Left cardiac atrium (tissue), 4 donors: ENCODE data around the gene RECQL5. TPM values are rescaled to one million over a fixed set of nuclear protein-coding genes. Genes with fewer than 3 reads are reported as not detected.

ENCODE experiments used
- ATAC-seq, 2 donors: fragments of 200-7000 bp; cut with Tn5 transposase; one replicate each; pipeline ENCODE4 v1.9.1; 2020; ENCODE audit warnings: mild to moderate bottlenecking in 2 of 2, moderate library complexity in 2 of 2
- DNase-seq: peaks from one replicate; pipeline ENCODE4 v3.0.0-alpha.2; 2020
- intact Hi-C, 2 donors: fragments of 100-400 bp; cut with DNase I; formaldehyde crosslinking; loops; one replicate each; pipeline versions ENCODE4 v1.14.1 to v1.15.1; 2022 to 2023
- total RNA-seq, 2 donors: library from RNA; stranded (reverse); fragmentation: NEBNext Ultra II Directional; extraction: Animal tissue kit (Norgen Biotek cat#: 25700); gene quantifications; one replicate each; pipeline ENCODE4 v1.2.1, GENCODE V29; 2021
- donor health status: DM: no; HTN: yes; CAD: no.
- donor health status: DM: no; HTN: yes; CAD: no; lungs with severe emphysema.
- donor health status: DM: yes; HTN: yes; CAD: no.
- donor health status: Dilated cardiomyopathy.

Gene RECQL5
- total RNA-seq, 2 donors from 2014 or later = 11.3 to 15.5 TPM

DNA sequence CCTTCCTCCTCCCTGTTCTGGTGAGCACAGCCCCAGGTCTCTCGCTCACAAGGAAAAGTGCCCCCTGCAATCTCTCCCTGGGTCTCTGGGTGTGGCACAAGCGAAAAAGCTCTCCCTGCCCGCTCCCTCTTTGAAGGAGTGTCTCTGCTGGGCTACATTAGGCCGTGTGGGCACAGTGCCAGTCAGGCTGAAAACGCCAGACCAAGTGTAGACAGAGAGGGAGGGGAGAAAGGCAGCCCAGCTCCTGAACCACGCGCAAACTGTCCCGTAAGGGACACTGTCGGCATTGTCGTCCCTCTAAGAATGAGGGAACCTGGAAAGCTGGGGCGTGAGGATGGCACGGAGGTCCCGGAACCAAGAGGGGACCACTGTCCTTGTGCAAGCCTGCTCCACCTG, 29.8 kb downstream of the RECQL5 start:
- peak; percentile 67 for DNase-seq
- intact Hi-C loops = no loop called here
- no peak for ATAC-seq

GRCh38 chr17:75636381-75637142, 30.4 kb downstream of the RECQL5 start:
- no peak for ATAC-seq

GRCh38 chr17:75635610-75636202, 31.2 kb downstream of the RECQL5 start:
- ATAC-seq (peak; percentile 24 to 40), DNase-seq (peak; percentile 70)
- intact Hi-C loops = no loop called here

More at GRCh38 chr17:75636381-75637142, 30.4 kb downstream of the RECQL5 start:
- DNase-seq = peak; percentile 51
- intact Hi-C loops = no loop called here

- ATAC-seq (no peak), DNase-seq (peak; percentile 34)
- intact Hi-C loops = loop anchor here in 1 of 2 donors (5.0 kb wide), 1 partner anchor 117 kb away; no protein-coding TSS in a partner anchor
Measured at GRCh38 chr17:75634754-75635609, 32.0 kb downstream of the RECQL5 start.

DNA sequence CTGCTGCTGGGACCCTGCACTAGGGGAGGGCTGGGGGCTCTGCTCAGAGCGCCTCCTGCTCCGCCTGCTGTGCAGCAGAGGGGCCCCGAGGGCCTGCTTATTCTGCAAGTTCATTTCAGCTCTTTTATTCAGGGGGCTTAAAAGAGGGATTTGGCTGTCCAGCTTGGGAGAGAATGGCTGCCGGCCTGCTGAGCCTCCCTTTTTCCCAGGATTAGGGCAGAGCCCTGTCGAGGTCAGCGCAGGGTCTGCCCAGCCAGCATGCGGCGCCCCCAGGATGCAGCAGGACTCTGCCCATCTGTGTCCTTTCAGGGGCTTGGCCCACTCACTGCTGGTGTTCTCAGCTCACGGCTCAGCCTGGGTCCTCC, 32.6 kb downstream of the RECQL5 start:
- ATAC-seq (no peak), DNase-seq (peak; percentile 20)
- intact Hi-C loops = loop anchor here in 1 of 2 donors (5.0 kb wide), 1 partner anchor 118 kb away; no protein-coding TSS in a partner anchor

DNA sequence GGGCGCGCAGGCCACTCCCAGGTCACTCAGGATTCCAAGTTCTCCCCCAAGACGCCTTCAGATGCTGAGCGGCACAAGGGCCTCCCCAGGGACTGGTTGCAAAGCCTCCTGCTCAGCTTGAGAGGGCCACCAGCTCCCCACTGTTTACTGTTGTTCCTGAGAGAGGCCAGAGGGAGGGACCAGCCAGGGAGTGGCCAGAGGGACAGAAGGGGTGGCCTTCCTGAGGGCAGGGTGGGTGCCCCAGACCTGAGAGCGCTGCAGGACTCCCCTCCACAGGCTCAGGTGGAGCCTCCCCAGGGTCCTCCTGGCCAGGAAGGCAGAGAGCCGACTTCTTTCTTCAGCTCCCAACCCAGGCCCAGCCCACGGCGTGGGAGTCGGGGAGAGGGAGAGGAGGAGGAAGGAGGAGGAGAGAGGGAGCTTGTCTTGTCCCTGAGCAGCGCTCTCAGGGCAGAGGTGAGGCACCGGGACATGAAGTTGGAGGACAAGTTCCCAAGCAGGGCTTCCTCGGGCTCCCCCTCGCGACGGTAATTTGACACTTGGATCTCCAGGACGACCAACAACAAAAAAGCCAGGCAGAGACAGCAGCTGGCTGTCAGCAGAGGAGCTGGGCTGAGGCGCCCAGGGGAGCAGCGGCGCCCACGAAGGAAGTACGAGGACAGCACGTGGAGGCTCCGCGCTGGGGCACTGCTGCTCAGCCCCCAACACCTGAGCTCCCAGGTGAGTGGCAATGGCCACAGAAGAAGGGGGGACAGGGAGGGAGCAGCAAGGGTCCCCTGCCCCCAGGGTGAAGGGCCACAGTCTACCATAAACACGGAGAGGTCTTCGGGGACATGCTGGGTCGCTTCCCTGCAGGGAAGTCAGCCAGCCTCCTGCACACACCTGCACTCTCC, 33.2 kb downstream of the RECQL5 start:
- ATAC-seq (peak; percentile 65 to 76), DNase-seq (peak; percentile 91)
- intact Hi-C loops = loop anchor here (2.0 to 5.0 kb wide), 2 partner anchors 113 to 119 kb away; no protein-coding TSS in a partner anchor

GRCh38 chr17:75632863-75633485, 34.0 kb downstream of the RECQL5 start, which contains the start of gene SMIM5:
Gene SMIM5 (plus strand): TSS chr17:75633434. CDS start chr17:75640202, 6,768 bp downstream.
- peak; percentile 89 for DNase-seq
- intact Hi-C loops = loop anchor here (2.0 to 5.0 kb wide), 2 partner anchors 114 to 119 kb away; no protein-coding TSS in a partner anchor
- peak; percentile 81 to 82 for ATAC-seq

DNA sequence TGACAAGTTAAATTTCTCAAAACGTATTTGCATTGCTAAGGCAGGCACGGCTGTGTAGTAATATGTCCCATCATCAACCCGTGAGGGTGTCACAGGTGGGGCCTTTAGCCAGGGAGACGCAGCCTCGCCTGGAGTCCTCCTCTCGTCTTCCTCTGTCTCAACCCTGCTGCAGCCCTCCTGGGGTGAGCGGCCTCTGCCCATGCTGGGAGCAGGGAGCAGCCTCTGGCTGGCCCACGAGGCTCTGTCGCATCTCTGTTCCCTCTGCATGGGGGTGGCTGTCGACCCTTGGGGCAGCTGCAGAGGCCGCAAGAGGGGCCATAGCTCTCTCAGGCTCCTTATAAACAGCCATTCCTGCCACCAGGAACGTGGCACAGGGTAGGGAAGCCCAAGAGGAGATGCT, 34.5 kb downstream of the RECQL5 start:
- no peak for DNase-seq
- intact Hi-C loops = loop anchor here (2.0 to 5.0 kb wide), 2 partner anchors 114 to 120 kb away; no protein-coding TSS in a partner anchor

GRCh38 chr17:75631353-75631752, 35.6 kb downstream of the RECQL5 start:
- intact Hi-C loops = loop anchor here in 1 of 2 donors (5.0 kb wide), 1 partner anchor 121 kb away; no protein-coding TSS in a partner anchor
- DNase-seq = no peak

More for the DNA sequence above, 34.5 kb downstream of the RECQL5 start:
- ATAC-seq = no peak

GRCh38 chr17:75630071-75630917, 36.7 kb downstream of the RECQL5 start:
- ATAC-seq (no peak), DNase-seq (no peak)
- intact Hi-C loops = loop anchor here in 1 of 2 donors (5.0 kb wide), 1 partner anchor 122 kb away; no protein-coding TSS in a partner anchor

More at GRCh38 chr17:75631353-75631752, 35.6 kb downstream of the RECQL5 start:
- no peak for ATAC-seq

GRCh38 chr17:75629157-75629556, 37.8 kb downstream of the RECQL5 start:
- no peak for ATAC-seq

DNA sequence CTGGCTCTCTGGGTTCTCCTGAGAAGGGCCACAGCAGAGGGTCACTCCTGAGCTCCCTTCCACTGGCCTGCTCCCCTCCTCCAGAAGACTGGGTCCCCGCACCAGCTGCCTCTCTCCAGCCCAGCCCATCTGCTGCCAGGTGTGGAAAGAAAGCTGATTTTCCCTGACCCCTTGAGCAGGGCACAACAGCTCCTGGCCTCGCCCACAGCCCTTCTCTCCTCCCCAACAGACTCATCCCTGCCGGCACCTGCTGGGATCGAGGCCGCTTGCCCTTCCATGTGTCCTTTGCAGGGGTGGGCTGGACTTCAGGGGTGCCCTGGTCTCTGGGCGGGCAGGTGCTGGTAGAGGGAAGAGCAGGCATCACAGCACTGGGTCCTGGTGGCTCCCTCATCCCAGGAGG, 38.5 kb downstream of the RECQL5 start:
- no peak for ATAC-seq
- no peak for DNase-seq
- intact Hi-C loops = no loop called here

More at GRCh38 chr17:75629157-75629556, 37.8 kb downstream of the RECQL5 start:
- DNase-seq = no peak
- intact Hi-C loops = no loop called here

DNA sequence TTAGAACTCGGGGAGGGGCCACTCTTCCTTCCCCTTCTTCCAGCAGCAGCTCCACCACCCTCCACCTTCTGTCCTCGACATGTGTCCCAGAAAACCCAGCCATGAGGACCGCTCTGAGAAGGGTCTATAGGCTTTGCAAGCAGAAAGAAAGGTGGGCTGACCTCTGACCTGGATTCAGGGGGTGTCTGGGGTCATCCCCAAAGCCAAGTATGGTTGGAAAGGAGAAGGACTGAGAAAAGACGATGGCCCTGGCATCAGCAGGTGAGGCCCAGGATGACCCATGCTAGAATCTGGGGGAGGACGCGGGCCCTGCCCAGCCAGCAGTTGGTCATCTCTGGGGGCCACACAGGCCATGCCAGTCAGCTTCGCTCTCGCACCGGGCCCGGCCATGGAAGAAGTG, 39.9 kb downstream of the RECQL5 start:
- ATAC-seq = no peak
- no peak for DNase-seq
- intact Hi-C loops = no loop called here

- ATAC-seq (no peak), DNase-seq (no peak)
- intact Hi-C loops = no loop called here
Measured at GRCh38 chr17:75626496-75627038, 40.4 kb downstream of the RECQL5 start.

DNA sequence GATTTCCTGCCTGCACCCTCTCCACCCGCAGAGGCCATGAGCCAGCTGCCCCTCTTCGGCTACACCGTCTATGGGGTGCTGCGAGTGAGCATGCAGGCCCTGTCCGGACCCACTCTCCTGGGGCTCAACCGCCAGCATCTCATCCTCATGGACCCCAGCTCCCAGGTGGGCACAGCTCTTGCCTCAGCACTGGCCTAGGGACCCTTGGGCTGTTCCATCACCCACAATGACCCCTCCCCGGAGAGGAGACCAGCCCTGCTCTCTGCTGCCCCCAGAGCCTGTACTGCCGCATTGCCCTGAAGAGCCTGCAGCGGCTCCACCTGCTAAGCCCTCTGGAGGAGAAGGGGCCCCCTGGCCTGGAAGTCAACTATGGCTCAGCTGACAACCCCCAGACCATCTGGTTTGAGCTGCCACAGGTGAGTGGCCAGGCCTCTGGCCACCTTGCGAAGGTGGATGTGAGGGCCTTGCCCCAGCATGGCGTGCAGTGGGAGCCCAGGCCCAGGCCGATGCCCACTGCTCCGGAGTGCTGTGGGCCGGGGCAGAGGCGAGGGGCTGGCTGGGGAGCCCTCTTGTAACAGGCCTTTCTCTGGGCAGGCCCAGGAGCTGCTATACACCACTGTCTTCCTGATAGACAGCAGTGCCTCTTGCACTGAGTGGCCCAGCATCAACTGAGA, 41.0 kb downstream of the RECQL5 start:
- ATAC-seq (peak; percentile 27), DNase-seq (no peak)
- intact Hi-C loops = no loop called here
